Spleen (tissue), 11 donors: Measurements from ENCODE around the gene RAD51D. TPM values are rescaled to one million over a fixed set of nuclear protein-coding genes. Genes with fewer than 3 reads are reported as not detected.

Experiments used
- DNase-seq: peaks from one replicate; pipeline ENCODE4 v3.0.0-alpha.2; 2020
- H3K27ac ChIP-seq, 8 donors: fragments of 200-600 bp; sonication (generic) in 7 of 8; 1 replicate in 4 of 8; 2 replicates in 4 of 8; pipeline versions ENCODE4 v1.5.0 to v1.8.0; 2016 to 2021; ENCODE audit warnings: inconsistent platforms in 4 of 8, mild to moderate bottlenecking in 4 of 8, moderate library complexity in 1 of 8
- H3K27me3 ChIP-seq, 7 donors: fragments of 200-600 bp; sonication (generic) in 6 of 7; replicated peaks in 1 of 7; 1 replicate in 4 of 7; 2 replicates in 3 of 7; pipeline versions ENCODE4 v1.5.0 to v1.8.0; 2016 to 2021; ENCODE audit warnings: inconsistent platforms in 3 of 7, mild to moderate bottlenecking in 1 of 7
- H3K36me3 ChIP-seq, 6 donors: fragments of 200-600 bp; sonication (generic) in 5 of 6; 1 replicate in 4 of 6; 2 replicates in 2 of 6; pipeline versions ENCODE4 v1.5.0 to v1.8.0; 2016 to 2021; ENCODE audit warnings: inconsistent platforms in 2 of 6
- H3K4me1 ChIP-seq, 6 donors: fragments of 200-600 bp; sonication (generic) in 5 of 6; 1 replicate in 3 of 6; 2 replicates in 3 of 6; pipeline versions ENCODE4 v1.5.0 to v1.8.0; 2016 to 2021; ENCODE audit warnings: inconsistent platforms in 3 of 6
- H3K4me3 ChIP-seq, 8 donors: fragments of 200-600 bp; sonication (generic) in 7 of 8; 1 replicate in 4 of 8; 2 replicates in 4 of 8; pipeline versions ENCODE4 v1.5.0 to v1.8.0; 2016 to 2021; ENCODE audit warnings: inconsistent platforms in 4 of 8, mild to moderate bottlenecking in 4 of 8, moderate library complexity in 2 of 8
- H3K9me3 ChIP-seq, 8 donors: fragments of 200-600 bp; sonication (generic) in 7 of 8; 1 replicate in 4 of 8; 2 replicates in 4 of 8; pipeline versions ENCODE4 v1.5.0 to v1.8.0; 2016 to 2021; ENCODE audit warnings: inconsistent platforms in 4 of 8
- POLR2A ChIP-seq, 3 donors: fragments of 450-650 bp; IDR thresholded peaks; one replicate each; pipeline ENCODE4 v1.5.1; 2017; ENCODE audit warnings: antibody characterized with exemption in 3 of 3, mild to moderate bottlenecking in 1 of 3
- POLR2AphosphoS5 ChIP-seq, 3 donors: sonication (generic); formaldehyde crosslinking; IDR thresholded peaks; one replicate each; pipeline ENCODE4 v1.5.1; 2017; ENCODE audit warnings: antibody characterized with exemption in 3 of 3
- WGBS, 5 donors: extraction: QIAGEN DNeasy Blood & Tissue Kit in 3 of 5; methylation state at CpG; one replicate each; pipeline versions ENCODE4 v1.1.5 to v1.1.7; 2013 to 2018; 5-methylcytosine and 5-hydroxymethylcytosine counted together
- intact Hi-C: fragments of 100-400 bp; cut with DNase I; formaldehyde crosslinking; loops from one replicate; pipeline ENCODE4 v1.15.0; 2023; ENCODE audit warnings: low total_unique reads
- polyA plus RNA-seq, 3 donors: library from polyadenylated mRNA; stranded (reverse); fragments of 200-250 nt; gene quantifications; one replicate each; pipeline ENCODE4 v1.2.1, GENCODE V29; 2013
- total RNA-seq, 7 donors: library from RNA; depleted of rRNA in 3 of 7; stranded (reverse); fragments of >200 nt in 3 of 7; fragmentation: NEBNext Ultra II Directional in 4 of 7; extraction: Animal tissue kit (Norgen Biotek cat#: 25700) in 4 of 7; gene quantifications; one replicate each; pipeline versions ENCODE4 v1.1.0 to v1.2.1, GENCODE V29; 2016 to 2021
- TF ChIP-seq, protein P1 (sequence below), 11 experiments: fragments of 200-600 bp in 7 of 11; fragments of 450-650 bp in 4 of 11; sonication (generic) in 4 of 11; IDR thresholded peaks in 8 of 11; conservative IDR thresholded peaks in 3 of 11; 1 replicate in 7 of 11; 2 replicates in 4 of 11; pipeline versions ENCODE4 v1.4.0 to v1.8.0; 2016 to 2021; ENCODE audit warnings: antibody characterized with exemption in 11 of 11, inconsistent platforms in 4 of 11, mild to moderate bottlenecking in 1 of 11
- donor health status: healthy with polysubstance abuse.
- donor health status: DM: no; HTN: no; CAD: no; lungs with moderate emphysema.
- donor health status: DM: no; HTN: no; CAD: no.
- donor health status: Bipolar disorder and iron deficiency.
- donor health status: healthy.
- donor health status: DM: no; HTN: no; CAD: no.
- donor health status: DM: yes; HTN: yes; CAD: no.

Gene RAD51D
- total and polyA plus RNA-seq, 10 donors = 4.0 to 24.1 (median 14.4) TPM

DNA sequence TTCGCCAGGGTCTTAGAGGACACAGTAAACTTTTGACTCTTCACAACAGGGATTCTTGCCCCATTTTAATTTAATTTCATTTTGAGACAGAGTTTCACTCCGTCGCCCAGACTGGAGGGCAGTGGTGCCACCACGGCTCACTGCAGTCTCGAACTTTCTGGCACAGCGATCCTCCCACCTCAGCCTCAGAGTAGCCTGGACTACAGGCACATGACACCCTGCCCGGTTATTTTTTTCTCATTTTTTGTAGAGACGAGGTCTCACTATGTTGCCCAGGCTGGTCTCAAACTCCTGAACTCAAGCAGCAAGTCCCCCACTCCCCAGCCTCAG, 22.8 kb upstream of the RAD51D start:
- no peak for DNase-seq
- peak overlapping the region in 6 of 8 donors; percentile 89 to 100 (median 98) for H3K4me3 ChIP-seq
- WGBS, 5 donors = 64 to 70% (median 65%) methylated on average over 8 of the region's 8 CpGs
- H3K4me1 ChIP-seq = peaks cover 6 to 45% (median 29%) of the 10 kb centered on the region in 6 donors
- no peaks in the 10 kb centered on the region for H3K9me3 ChIP-seq
- intact Hi-C loops = no loop called here
- peak overlapping the region in 4 of 8 donors; percentile 57 to 74 (median 67) for H3K27ac ChIP-seq
- no peaks in the 10 kb centered on the region for H3K27me3 ChIP-seq
- H3K36me3 ChIP-seq = peaks cover 0 to 26% (median 20%) of the 10 kb centered on the region in 6 donors
- no peak for TF ChIP-seq POLR2A (IDR thresholded peaks at IDR 0.05)
- TF ChIP-seq, protein P1, sequence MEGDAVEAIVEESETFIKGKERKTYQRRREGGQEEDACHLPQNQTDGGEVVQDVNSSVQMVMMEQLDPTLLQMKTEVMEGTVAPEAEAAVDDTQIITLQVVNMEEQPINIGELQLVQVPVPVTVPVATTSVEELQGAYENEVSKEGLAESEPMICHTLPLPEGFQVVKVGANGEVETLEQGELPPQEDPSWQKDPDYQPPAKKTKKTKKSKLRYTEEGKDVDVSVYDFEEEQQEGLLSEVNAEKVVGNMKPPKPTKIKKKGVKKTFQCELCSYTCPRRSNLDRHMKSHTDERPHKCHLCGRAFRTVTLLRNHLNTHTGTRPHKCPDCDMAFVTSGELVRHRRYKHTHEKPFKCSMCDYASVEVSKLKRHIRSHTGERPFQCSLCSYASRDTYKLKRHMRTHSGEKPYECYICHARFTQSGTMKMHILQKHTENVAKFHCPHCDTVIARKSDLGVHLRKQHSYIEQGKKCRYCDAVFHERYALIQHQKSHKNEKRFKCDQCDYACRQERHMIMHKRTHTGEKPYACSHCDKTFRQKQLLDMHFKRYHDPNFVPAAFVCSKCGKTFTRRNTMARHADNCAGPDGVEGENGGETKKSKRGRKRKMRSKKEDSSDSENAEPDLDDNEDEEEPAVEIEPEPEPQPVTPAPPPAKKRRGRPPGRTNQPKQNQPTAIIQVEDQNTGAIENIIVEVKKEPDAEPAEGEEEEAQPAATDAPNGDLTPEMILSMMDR (IDR thresholded peaks at IDR 0.05 in 8 of 11, conservative IDR thresholded peaks at IDR 0.05 in 3 of 11) = peak in 4 of 11 experiments; percentile 3 to 63 (median 46)

DNA sequence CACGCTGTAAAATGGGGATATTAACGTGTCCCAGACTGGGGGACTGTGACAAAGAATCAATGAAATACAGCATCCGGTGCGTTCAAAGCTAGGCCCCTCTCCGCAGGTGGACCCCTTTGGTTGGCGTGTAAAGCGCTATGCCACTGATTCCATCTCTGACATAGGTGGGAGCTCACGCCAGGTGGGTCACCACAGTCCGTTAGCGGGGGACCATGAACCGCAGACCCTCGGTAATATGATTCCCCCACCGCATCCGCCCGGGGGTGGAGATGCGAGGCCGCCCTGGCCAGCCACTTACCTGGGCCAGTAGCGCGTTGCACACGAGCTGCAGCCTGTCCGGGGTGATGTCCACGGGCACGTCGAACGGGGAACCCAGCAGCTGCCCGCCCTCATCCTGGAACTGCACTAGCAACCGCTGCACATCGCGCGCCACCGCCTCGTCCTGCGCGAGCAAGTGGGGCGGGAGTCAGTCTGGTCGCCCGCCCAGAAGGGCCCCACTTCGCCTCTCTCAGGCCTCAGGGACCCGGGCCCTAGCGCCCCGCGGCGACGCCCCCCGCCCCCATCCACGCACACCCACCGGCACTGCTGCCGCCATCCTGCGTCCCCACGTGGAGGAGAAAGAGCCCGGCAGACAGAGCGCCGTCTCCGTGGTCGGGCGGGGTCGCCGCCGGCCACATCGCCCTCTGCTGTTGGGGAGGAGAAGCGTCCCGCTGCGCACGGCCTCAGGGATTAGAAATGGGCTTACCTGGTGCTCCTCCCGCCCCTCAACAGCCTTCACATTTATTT, 22.2 kb upstream of the RAD51D start, which contains the start of gene NLE1:
Gene NLE1, minus strand, starts transcription at position 623 of the 786 bp plus-strand sequence. Its CDS starts 28 bp downstream, at position 595.
- intact Hi-C loops = no loop called here

DNA sequence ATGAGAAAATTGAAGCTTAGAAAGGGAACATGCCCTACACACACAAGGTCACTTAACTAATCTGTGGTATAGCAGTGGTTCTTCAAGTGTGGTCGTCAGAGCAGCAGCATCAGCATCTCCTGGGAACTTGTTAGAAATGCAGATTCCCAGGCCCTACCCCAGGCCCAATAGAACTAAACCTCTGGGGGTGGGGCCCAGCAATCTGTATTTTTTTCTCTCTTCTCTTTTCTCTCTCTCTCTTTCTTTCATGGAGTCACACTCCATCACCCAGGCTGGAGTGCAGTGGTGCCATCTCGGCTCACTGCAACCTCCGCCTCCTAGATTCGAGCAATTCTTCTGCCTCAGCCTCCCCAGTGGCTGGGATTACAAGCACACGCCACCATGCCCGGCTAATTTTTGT, 18.6 kb upstream of the RAD51D start:
- no peak for TF ChIP-seq POLR2AphosphoS5 (IDR thresholded peaks at IDR 0.05)
- TF ChIP-seq, protein P1 (IDR thresholded peaks at IDR 0.05 in 8 of 11, conservative IDR thresholded peaks at IDR 0.05 in 3 of 11) = no peak
- Histone ChIP-seq H3K36me3 (peaks cover 5 to 68% (median 63%) of the 10 kb centered on the region in 6 donors), H3K9me3 (no peaks in the 10 kb centered on the region), H3K27me3 (no peaks in the 10 kb centered on the region), H3K4me3 (no peak overlapping the region), H3K4me1 (peaks cover 6 to 33% (median 23%) of the 10 kb centered on the region in 6 donors), H3K27ac (no peak overlapping the region)
- WGBS, 5 donors = 94 to 98% (median 98%) methylated on average over 6 of the region's 6 CpGs
- intact Hi-C loops = no loop called here
- peak; percentile 9 for DNase-seq

More for the DNA sequence above, 22.2 kb upstream of the RAD51D start, which contains the start of gene NLE1:
- Histone ChIP-seq H3K36me3 (peaks cover 2 to 32% (median 26%) of the 10 kb centered on the region in 6 donors), H3K4me1 (peaks cover 6 to 40% (median 27%) of the 10 kb centered on the region in 6 donors), H3K27ac (peak within 1 kb of the TSS in 6 of 8 donors; percentile 15 to 74 (median 59)), H3K27me3 (no peaks in the 10 kb centered on the region), H3K4me3 (peak within 1 kb of the TSS; percentile 89 to 100 (median 98)), H3K9me3 (no peaks in the 10 kb centered on the region)
- WGBS, 5 donors = 0 to 1% (median 0%) methylated on average over 32 to 65 of the region's 65 CpGs
- DNase-seq = peak; percentile 97
- peak; percentile 80 to 90 (median 82) for TF ChIP-seq POLR2AphosphoS5 (IDR thresholded peaks at IDR 0.05)
- TF ChIP-seq POLR2A (IDR thresholded peaks at IDR 0.05) = no peak
- TF ChIP-seq, protein P1 (IDR thresholded peaks at IDR 0.05 in 8 of 11, conservative IDR thresholded peaks at IDR 0.05 in 3 of 11) = peak; percentile 77 to 97 (median 94)

DNA sequence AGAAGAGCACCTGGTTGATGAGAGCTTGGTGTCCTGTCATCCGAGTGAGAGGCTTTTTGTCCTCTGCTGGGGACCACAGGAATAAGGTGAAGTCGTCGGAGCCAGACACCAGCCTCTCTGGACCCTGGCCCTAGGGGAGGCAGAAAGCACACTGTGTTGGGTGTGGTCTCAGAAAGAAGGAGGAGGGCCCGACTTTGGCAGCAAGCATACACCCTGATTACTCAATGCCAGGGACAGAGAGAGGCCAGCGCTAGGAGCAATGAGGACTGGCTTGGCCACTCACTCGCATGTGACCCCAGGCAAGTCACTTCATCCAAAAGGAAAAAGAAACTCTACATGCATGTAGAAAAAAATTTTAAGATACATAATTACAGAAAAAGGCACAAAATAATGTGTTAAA, 15.7 kb upstream of the RAD51D start:
- H3K36me3 ChIP-seq = peaks cover 5 to 97% (median 87%) of the 10 kb centered on the region in 6 donors
- no peak for DNase-seq
- H3K27ac ChIP-seq = no peak overlapping the region
- peaks cover 0 to 8% (median 4%) of the 10 kb centered on the region in 6 donors for H3K4me1 ChIP-seq
- no peak overlapping the region for H3K4me3 ChIP-seq
- WGBS, 5 donors = 88 to 93% (median 91%) methylated on average over 6 of the region's 6 CpGs
- intact Hi-C loops = no loop called here
- TF ChIP-seq, protein P1 (IDR thresholded peaks at IDR 0.05 in 8 of 11, conservative IDR thresholded peaks at IDR 0.05 in 3 of 11) = no peak
- TF ChIP-seq POLR2AphosphoS5 (IDR thresholded peaks at IDR 0.05) (no peak), POLR2A (IDR thresholded peaks at IDR 0.05) (no peak)
- no peaks in the 10 kb centered on the region for H3K9me3 ChIP-seq
- no peaks in the 10 kb centered on the region for H3K27me3 ChIP-seq
